GM10266 (cell line): ENCODE data around the gene CDX2.
A peak's percentile ranks its signal among the peaks of the same experiment; 100 is the strongest.

Experiments used
- DNase-seq: peaks from one replicate; pipeline ENCODE4 v3.0.0; 2012; ENCODE audit errors: extremely low spot score
- TF ChIP-seq, protein P1 (sequence below): IDR thresholded peaks from 2 replicates; pipeline ENCODE4 v1.5.1; 2012; ENCODE audit warnings: mild to moderate bottlenecking, low read depth; ENCODE audit not compliant: control insufficient read depth, insufficient read depth; ENCODE audit errors: missing control alignments

Gene CDX2

GRCh38 chr13:27956576-27957300, 12.4 kb downstream of the CDX2 start:
- no peak for DNase-seq
- TF ChIP-seq, protein P1, sequence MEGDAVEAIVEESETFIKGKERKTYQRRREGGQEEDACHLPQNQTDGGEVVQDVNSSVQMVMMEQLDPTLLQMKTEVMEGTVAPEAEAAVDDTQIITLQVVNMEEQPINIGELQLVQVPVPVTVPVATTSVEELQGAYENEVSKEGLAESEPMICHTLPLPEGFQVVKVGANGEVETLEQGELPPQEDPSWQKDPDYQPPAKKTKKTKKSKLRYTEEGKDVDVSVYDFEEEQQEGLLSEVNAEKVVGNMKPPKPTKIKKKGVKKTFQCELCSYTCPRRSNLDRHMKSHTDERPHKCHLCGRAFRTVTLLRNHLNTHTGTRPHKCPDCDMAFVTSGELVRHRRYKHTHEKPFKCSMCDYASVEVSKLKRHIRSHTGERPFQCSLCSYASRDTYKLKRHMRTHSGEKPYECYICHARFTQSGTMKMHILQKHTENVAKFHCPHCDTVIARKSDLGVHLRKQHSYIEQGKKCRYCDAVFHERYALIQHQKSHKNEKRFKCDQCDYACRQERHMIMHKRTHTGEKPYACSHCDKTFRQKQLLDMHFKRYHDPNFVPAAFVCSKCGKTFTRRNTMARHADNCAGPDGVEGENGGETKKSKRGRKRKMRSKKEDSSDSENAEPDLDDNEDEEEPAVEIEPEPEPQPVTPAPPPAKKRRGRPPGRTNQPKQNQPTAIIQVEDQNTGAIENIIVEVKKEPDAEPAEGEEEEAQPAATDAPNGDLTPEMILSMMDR: no peak

DNA sequence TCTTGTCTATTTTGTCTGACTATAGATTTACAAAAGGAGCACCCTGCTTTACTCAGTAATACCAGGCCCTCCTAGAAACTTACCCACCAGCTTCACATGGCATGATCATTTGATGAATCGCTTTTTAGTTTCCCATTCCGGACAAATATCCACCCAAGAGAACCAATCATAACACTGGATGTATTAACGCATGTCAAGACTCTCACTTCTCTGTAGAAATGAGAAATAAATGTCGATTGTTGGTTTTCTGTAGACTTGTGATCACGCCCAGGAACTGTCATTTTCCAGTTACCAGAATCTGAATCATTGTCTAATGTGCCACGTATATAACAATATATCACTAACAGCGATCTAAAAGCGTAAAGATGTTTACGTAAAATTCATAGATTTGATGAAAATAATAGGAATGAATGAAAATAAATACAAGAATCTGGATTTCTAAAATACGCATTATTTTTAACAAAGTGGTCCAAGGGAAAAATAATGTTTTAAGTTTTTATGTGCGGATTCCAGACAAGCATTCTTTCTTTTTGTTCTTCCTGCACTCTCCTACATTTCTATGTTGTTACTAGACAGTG, 14.0 kb downstream of the CDX2 start:
- TF ChIP-seq, protein P1: no peak
- no peak for DNase-seq

- peak; percentile 47 for DNase-seq
Observed at GRCh38 chr13:27954406-27954851, 14.7 kb downstream of the CDX2 start.

DNA sequence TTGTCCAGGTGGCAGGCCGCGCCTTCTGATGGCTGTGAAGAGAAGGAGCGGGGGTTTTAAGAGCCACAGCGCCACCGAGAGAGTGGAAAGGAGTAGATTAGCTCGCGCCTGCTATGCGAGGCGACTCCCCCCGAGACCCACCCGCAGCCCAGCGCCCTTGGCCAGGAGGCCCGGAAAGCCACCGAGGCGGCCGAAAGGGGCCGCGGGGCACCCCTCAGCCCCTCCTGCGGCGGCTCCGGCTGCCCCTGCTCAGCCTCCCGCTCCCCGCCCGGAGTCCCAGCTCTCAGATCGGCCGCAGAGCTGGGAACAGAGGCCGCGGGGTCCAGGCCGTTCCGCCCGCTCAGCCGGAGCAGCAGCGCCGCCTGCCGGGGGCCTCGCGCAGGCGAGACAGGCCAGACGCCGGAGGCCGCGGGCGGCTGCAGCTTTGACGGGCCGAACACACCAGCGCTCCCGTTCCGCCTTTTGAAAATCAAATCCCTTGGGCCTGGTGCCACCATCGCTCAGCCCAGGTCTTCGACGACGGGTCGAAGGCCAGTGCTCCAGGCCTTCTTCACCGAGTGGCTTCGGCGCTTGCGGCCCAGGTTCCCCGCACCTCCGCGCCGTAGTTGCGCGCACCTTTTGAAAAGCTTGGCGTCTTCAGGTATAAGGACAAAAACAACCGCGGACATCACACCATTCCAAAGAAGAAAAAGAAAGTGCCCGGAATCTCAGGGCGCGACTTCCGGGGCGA, 15.3 kb downstream of the CDX2 start:
- TF ChIP-seq, protein P1: peak; percentile 98
- DNase-seq: peak; percentile 92

More at GRCh38 chr13:27954406-27954851, 14.7 kb downstream of the CDX2 start:
- TF ChIP-seq, protein P1: no peak

DNA sequence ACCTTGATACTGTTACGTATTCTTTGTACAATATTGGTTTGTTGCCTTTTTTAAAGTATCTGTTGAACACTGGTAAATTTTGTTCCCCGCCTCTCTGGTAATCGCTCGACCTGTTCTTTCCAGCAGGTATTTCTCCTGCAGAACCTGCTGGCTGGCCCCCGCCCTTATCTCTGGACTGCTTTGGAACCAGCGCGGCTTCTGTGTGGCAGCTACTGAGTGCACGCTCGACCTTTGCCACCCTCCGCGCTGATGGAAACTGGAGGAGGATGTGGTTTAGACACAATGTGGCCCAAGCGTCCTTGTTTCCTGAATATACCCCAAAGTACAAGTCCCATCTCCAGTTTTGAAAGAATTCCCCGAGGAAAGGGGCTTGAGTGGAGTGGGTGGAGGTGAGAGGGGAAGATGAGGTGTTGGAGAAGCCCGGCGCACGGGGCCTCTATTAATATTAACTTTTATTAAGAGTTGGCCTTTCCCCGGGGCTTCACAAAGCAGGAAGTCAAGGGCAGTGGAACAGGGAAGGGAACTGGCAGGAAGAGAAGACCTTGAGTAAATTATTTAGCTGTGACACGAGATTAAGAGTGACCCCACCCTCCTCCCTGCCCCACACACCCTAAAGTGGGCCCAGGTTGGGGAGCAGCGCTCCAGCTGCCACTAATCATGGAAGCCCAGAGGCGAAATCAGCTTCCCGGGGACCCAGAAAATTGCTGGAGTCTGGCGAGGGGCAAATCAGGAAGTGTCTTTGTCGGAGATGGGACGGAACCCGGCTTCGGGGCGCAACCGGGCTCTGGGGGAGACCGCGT, 16.0 kb downstream of the CDX2 start:
- TF ChIP-seq, protein P1: no peak
- no peak for DNase-seq

DNA sequence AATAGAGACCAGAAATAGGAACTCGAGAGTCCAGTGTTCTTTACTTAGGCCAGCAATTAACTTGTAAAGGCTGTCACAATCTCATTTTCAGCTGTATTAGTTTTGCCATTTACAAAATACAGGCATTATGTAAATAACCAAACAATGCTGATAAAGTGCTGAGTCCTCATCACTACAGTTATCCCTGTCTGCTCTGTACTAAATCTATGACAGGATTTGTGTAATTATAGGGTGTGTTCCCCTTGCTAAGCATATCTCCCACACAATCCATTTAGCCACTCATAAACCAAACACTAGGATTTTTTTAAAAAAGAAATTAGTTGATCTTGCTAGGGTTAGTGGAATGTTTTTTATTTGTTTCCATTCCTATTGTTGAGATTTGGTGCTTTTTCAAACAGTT, 26.1 kb downstream of the CDX2 start:
- DNase-seq: no peak
- TF ChIP-seq, protein P1: no peak
